Loucy (cell line): ENCODE data around the gene CLSTN3.

Experiments used
- EZH2phosphoT487 ChIP-seq: fragments of 200-600 bp; IDR thresholded peaks from 2 replicates; pipeline ENCODE4 v1.6.1; 2018; ENCODE audit warnings: antibody characterized with exemption, mild to moderate bottlenecking, moderate library complexity, borderline replicate concordance
- TF ChIP-seq, protein P1 (sequence below): fragments of 200-600 bp; sonication (generic); conservative IDR thresholded peaks from 2 replicates; pipeline ENCODE4 v1.5.1; 2014; ENCODE audit warnings: mild to moderate bottlenecking, antibody characterized with exemption, low read length

DNA sequence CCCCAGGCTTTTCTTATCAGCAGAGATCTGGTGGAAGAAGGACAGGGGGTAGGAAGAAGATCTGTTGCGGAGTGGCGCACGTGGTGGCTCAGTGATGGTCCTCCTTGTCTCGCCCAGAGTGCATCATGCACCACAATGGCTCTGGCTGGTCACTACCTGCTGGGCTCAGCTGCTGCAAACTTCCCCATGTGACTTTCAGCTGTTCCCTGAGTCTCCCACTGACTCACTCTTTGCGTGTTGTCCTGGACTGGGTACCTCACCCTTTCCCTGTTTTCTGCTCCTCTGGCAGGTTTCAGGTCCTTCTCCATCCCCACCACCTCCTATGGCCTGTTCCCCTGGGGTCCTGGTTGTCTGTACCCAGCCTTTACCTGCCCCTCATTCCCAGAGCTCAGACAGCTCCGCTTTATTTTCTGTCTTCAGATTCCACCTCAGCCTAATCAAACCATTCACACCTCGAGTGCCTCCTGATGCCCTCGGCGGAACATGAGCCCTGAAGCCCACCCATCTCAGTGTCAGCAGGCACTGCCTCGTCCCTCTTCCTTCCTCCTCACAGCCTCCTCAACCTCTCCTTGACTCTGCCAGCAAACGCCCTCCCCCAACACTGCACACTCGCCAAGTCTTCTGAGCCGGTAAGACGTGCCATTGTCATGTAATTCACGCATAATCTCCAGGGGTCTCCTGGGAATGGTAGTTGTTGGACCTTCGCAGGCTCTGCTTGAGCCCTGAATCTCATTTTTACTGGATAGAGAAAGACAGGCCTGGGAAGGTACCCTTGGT lies 39.8 kb upstream of the CLSTN3 start:
- TF ChIP-seq, protein P1, sequence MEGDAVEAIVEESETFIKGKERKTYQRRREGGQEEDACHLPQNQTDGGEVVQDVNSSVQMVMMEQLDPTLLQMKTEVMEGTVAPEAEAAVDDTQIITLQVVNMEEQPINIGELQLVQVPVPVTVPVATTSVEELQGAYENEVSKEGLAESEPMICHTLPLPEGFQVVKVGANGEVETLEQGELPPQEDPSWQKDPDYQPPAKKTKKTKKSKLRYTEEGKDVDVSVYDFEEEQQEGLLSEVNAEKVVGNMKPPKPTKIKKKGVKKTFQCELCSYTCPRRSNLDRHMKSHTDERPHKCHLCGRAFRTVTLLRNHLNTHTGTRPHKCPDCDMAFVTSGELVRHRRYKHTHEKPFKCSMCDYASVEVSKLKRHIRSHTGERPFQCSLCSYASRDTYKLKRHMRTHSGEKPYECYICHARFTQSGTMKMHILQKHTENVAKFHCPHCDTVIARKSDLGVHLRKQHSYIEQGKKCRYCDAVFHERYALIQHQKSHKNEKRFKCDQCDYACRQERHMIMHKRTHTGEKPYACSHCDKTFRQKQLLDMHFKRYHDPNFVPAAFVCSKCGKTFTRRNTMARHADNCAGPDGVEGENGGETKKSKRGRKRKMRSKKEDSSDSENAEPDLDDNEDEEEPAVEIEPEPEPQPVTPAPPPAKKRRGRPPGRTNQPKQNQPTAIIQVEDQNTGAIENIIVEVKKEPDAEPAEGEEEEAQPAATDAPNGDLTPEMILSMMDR, result no peak
- no peak for TF ChIP-seq EZH2phosphoT487
